IPS-18c (cell line): Measurements from ENCODE around the gene MOV10.

Source experiments
- H3K4me3 ChIP-seq: 2 replicates; pipeline ENCODE4 v1.7.0; 2013; ENCODE audit warnings: low read depth, mild to moderate bottlenecking, low read length, moderate library complexity; ENCODE audit not compliant: insufficient read depth
- H3K9me3 ChIP-seq: one replicate; pipeline ENCODE4 v1.6.1; 2013; ENCODE audit warnings: mild to moderate bottlenecking, low read length, moderate library complexity; ENCODE audit not compliant: control insufficient read depth, insufficient read depth

MOV10 gene

DNA sequence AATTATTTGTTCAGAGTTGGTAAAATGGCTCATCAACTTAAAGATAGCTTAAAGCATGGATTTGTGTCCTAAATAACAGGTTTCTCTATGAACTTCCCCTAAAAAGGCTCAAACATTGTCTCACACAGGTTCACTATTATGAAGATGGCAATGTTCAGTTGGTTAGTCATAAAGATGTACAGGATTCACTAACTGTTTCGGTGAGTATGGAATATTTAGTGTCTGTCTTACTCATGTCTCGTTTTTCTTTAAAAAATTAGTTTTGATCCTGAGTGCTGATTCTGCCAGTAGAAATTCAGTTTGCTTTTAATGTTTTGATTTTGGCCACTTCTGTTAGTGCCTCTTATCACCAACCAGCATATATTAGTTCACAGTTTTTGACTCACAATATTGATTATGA is 7.5 kb upstream of the MOV10 start:
- no peaks in the 10 kb centered on the region for H3K9me3 ChIP-seq

DNA sequence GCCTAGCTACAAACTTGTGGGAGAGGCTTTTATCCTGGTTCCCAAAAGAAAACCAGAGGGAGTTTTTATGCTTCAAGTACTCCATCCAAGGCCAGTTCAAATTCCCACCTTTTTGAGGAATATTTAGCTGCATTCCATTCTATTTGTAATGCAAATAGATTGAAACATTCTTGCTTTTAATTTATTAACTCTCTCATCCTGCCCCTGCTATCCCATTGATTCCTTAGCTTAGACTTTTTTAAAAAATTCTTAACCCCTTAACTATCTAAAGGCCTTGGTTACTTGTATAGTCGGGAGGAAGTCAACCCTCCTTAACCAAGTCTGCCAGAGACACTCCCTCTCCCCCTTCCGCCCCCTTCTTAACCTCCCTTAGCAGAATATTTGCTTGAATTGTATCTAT is 2.5 kb upstream of the MOV10 start:
- no peaks in the 10 kb centered on the region for H3K9me3 ChIP-seq
- no peak overlapping the region for H3K4me3 ChIP-seq

More for the DNA sequence above, 7.5 kb upstream of the MOV10 start:
- H3K4me3 ChIP-seq = no peak overlapping the region

DNA sequence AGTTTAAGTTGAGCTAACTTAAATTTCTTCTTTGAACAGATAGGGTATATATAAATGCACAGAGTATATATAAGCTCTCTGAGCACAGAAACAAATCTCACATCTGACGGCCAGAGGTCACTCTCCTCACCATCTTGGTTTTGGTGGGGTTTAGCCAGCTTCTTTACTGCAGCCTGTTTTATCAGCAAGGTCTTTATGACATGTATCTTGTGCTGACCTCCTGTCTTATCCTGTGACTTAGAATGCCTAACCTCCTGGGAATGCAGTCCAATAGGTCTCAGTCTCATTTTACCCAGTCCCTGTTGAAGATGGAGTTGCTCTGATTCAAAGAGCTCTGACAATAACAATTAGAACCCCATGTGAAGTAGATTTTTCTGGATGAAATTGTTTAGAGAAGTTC is 1.6 kb upstream of the MOV10 start:
- no peaks in the 10 kb centered on the region for H3K9me3 ChIP-seq
- H3K4me3 ChIP-seq = no peak overlapping the region

DNA sequence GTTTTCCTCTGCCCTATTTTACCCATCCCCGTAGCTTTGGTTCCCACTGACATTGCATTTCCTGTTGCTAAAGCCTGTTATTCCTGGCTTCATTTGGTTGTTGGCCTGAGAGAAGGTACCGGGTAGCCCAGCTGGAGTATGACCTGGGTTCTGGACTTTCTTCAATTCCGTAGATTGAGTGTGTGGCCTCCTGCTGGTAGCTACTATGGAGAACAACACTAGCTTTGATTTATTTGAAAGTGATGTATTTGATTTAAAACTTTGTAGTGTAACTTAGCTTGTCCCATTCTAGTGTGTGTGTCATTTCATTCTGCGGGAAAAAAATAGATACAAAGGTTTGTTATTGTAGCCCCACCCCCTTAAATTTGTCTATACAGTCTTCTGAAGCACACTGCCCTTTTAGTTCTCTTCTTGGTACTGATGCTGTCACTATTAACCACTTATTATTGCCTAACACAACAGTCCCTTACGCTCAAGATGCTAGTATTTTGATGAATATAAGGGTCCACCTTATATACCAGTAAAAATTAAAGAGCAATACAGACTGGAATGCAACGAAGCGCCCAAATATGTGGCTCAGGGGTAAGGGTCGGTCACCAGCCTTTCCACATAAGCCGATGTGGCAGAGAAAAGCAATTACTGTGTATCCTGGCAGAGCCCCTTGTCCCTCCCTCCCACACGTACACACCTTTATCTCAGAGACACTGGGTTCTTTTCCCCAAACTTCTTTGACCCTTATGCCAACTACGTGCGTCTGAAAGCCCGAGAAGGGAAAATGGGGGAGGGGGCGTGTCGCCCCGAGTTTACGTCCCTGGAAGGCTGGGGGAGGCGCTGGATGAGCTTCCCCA is 643 bp upstream of the MOV10 start:
- Histone ChIP-seq H3K4me3 (peak overlapping the region; percentile 74), H3K9me3 (no peaks in the 10 kb centered on the region)

DNA sequence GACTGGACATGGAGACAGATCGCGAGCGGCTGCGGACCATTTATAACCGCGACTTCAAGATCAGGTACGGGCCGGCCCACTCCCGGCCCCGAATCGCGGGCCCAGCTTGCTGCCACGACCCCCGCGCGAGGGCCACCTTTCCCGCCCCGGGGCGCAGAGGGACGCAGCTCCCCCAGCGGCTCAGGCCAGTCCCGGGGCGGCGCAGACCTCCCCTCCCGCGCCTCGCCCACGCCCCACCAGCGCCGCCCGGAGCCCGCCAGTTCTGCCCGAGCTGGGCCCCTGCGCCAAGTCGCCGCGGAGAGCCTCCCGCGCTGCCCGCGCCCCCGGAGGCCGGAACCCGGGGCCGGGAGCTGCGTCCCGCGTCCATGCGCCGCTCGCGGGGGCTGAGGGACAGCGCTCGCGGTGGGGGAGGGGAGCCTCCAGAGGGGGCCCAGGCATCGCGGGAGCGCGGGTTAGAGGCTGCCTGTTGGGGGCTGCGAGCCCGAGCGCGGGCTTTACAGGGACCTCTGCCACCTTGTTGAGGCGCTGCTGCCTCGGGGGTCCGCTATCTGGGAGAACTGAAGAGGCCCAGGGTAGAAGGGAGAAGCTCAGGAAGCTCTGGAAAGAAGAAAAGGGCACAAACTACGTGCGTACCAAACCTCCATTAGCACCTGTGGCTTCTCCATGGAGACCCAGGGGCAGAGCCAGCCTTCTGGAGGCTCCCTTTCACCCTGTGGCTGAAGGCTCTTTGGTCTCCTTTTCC is 698 bp downstream of the MOV10 start:
- peak overlapping the region; percentile 74 for H3K4me3 ChIP-seq
- H3K9me3 ChIP-seq = no peaks in the 10 kb centered on the region

DNA sequence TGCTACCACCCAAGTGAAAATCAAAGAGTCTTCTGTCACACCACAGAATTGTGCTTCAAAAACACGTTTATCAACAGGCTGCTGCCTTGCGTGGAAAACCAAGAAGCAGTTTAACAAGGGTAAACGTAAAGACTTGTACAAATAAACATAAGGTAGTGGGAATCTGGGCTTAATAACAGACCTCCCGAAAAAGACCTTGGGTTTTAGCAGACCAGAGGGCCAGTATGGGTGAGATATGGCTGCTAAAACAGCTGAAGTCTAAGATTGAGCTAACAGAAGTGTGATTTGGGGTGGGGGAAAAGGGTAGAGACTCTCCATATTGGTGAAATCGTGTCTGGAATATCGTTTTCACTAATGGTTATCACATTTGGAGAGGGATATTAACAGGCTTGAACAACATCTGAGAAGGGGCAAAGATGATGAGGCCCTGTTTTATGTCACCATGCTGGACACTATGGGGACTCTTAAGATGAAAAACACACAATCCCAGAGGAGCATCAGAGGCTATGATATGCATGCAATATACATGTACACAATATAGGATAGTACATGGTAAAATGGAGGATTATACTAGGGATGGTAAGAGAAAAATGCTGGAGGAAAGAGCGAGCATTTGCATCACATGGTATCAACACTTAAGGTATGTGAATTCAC is 1.4 kb downstream of the MOV10 start:
- H3K9me3 ChIP-seq = no peaks in the 10 kb centered on the region
- H3K4me3 ChIP-seq = peak overlapping the region; percentile 74

DNA sequence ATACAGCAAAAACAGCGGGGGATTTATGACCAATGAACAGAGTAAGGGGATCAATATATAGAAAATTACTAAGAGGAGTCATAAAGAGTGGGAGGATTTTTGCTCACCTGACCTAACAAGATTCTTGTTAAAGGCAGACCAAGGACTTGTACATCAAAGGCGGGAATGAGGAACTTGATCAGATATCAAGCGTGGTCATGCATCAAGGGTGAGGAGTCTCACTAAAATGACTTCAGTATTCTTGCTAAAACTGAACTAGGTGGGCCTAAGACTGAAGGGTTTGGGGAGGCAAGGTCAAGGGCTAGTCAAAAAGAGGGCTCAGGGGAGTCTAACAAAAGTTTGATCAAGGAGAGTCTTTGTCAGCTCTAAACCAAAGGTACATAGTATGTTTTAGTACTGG is 2.1 kb downstream of the MOV10 start:
- no peaks in the 10 kb centered on the region for H3K9me3 ChIP-seq
- H3K4me3 ChIP-seq = no peak overlapping the region

DNA sequence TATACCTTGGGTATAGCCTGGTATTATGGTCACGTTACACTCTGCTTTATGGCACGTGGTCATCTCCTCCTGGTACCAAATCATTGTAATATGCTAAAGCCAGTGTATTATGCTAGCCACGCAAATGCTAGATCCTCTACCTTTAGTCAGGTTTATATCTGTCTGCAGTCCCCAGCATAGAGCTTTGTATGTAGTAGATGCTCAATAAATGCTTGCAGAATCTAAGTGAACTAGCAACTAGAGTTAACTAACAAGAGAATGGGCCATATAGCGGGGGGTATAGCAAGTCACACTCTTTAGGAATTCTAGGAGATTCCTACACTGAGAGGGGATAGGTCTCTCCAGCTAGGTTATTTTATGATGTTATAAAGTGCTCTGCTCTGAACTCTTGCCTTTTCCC is 3.0 kb downstream of the MOV10 start:
- Histone ChIP-seq H3K4me3 (no peak overlapping the region), H3K9me3 (no peaks in the 10 kb centered on the region)

DNA sequence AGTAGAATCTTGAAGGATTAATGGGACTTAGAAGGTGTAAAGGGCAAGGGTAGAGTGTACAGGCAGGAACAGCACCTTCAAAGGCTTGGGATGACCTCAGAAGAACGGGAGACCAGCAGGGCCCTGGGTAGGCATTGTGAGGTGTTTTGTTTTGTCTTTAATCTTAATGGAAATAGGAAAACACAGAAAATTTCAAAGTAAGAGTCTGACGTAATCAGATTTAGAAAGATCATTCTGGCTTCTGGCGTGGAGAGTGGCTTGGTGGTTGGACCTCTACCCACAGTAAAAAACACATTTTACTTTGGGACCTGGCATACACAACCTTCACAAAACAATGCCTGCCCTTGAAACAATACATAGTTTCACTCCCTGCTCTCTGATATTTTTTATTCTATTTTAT is 4.1 kb downstream of the MOV10 start:
- Histone ChIP-seq H3K9me3 (no peaks in the 10 kb centered on the region), H3K4me3 (no peak overlapping the region)

DNA sequence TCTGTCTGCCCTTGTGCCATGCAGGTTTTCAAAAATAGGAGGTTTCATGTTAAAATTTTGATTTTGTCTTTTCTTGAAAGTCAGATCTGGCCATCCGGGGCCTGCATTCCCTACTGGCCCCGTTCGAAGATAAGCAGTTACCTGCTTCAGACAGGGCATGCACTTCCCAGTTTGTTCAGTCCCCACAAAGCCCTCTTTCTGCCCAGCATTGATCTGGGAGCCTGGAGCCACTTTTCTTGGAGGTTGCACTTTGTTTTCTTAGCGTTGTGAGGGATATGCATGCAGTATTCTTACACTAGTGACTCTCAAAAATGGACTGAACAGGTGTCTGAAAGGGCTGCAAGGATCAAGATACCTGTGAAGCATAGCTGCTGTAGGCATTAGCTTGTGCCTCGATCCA is 11.5 kb downstream of the MOV10 start:
- H3K9me3 ChIP-seq = no peaks in the 10 kb centered on the region
- no peak overlapping the region for H3K4me3 ChIP-seq

DNA sequence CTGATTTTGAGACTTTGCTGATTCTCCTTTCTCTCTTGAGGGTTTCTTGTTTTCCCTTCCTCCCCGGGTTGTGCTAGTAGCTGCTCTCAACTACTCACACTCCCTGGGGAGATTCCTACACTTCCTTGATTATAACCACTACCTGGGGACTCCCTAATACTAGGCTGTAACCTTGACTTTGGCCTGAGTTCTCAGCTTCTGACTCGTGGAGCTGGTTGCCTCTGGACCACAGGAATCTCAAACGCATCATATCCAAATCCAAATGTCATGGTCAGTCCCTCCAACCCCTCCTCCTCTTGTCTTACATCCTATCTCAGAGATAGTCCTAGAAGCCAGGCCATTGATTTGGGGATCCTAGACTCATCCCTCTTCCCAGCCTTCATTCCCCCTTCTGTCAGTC is 12.0 kb downstream of the MOV10 start:
- Histone ChIP-seq H3K4me3 (no peak overlapping the region), H3K9me3 (no peaks in the 10 kb centered on the region)

DNA sequence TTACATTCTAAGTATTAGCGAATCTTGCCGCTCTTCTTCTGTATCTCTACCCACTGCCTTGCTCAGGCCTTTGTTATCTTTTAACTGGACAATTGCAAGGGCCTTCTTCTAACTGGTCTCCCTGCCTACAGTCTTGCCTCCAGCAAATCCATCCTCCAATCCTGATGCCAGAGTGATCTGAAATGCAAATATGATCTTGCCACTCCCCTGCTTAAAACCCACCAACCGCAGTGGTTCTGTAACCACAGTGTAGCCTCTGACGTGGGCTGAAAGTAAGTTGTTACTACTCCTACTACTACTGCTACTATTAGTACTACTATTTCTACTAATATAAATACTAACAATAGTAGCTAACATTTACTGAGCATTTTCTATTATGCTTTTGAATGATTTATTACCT is 12.4 kb downstream of the MOV10 start:
- Histone ChIP-seq H3K4me3 (no peak overlapping the region), H3K9me3 (no peaks in the 10 kb centered on the region)

DNA sequence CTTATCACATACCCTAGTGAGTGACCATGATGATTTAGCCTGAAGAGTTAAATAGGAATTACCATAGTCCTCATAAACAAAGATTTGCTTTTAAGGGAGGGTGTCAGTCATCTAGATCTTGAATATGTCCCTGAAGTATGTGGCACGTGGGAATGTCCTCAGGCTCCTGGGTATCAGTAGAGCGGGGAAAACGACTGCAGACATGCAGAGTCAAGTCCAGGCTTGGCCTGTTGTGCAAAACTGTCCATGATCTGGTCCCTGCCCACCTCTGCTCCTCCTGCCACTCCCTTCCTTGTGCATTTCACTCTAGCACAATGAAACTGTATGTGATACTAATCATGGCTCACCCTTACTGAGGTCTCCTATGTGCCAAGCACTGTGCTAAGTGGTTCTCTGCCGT is 12.9 kb downstream of the MOV10 start:
- Histone ChIP-seq H3K9me3 (no peaks in the 10 kb centered on the region), H3K4me3 (no peak overlapping the region)

DNA sequence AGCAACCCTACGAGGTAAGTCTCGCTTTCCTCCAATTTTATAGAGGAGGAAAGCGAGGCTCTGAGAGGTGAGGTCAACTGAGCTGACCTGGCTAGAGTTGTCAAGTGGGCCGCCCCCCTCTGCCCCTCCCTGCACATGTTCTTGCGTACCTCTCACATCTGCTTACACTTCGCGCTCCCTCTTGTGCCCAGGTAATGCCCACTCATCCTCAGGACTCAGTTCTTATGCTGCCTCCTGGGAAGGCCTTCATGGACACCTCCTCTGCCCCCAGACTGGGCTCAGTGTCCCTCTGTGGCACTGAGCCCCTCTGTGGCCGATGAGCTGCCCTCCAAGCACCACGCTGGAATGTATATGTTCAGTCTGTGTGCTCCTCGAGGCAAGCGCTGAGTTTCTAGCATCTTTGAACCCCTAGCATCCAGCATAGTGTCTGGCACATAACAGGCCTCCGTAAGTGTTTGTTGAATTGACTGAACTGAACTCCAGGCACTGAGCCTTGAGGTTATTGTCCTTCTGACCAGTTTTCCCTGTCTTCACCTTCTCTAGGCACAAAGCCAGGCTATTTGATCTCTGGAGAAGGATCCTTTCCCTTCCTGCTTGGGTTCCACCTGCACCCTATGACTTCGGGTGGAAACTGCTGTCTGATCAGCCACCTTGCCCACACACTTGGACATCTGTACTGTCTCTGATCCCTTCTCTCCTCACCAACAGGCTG is 13.5 kb downstream of the MOV10 start:
- Histone ChIP-seq H3K4me3 (no peak overlapping the region), H3K9me3 (no peaks in the 10 kb centered on the region)

DNA sequence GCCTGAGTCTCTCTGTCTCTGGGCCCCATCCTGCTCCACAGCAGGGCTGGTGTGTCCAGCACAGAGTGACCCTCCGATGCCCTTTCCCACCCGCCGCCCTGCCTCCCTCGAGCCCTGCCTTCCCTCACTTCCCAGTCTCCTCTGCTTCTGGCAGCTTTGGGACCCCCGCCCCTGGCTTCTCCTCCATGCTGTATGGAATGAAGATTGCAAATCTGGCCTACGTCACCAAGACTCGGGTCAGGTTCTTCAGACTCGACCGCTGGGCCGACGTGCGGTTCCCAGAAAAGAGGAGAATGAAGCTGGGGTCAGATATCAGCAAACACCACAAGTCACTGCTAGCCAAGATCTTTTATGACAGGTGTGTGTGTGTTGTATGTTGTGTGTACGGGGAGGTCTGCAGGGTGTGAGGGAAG is 14.3 kb downstream of the MOV10 start:
- H3K9me3 ChIP-seq = no peaks in the 10 kb centered on the region
- no peak overlapping the region for H3K4me3 ChIP-seq

DNA sequence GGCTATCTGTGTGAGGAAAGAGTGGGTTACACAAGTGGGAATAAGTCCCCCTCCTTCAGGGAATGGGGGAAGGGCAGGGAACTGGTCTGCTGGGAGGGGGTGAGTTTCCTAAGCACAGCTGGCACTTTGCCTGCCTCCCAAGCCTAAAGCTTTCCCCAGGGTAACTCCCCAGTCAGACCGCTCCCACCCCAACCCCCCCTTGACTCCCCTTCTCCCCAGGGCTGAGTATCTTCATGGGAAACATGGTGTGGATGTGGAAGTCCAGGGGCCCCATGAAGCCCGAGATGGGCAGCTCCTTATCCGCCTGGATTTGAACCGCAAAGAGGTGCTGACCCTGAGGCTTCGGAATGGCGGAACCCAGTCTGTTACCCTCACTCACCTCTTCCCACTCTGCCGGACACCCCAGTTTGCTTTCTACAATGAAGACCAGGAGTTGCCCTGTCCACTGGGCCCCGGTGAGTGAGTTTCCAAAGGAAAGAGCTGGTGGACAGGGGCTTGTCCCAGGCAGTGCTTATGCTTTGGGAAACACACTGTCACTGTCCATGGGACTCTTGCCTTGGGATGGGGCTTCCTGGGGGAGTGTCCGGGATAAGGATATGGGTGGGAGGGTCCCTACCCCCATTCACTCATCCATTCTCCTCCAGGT is 14.9 kb downstream of the MOV10 start:
- no peaks in the 10 kb centered on the region for H3K9me3 ChIP-seq
- no peak overlapping the region for H3K4me3 ChIP-seq

DNA sequence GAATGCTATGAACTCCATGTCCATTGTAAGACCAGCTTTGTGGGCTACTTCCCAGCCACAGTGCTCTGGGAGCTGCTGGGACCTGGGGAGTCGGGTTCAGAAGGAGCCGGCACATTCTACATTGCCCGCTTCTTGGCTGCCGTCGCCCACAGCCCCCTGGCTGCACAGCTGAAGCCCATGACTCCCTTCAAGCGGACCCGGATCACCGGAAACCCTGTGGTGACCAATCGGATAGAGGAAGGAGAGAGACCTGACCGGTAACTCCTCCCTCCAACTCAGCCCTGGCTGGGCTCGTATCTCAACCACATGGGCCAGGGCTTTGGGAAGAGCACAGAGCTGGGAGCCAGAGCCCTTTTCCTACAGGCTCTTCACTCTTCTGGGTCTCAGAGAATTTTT is 15.4 kb downstream of the MOV10 start:
- Histone ChIP-seq H3K9me3 (no peaks in the 10 kb centered on the region), H3K4me3 (no peak overlapping the region)
